Measurements from ENCODE around the gene PRSS50.
"Not testable (repeated sequence)": the region's sequence is repeated elsewhere in the genome, so short reads cannot be mapped to it uniquely, and the experiment has no call there.

The PRSS50 gene

DNA sequence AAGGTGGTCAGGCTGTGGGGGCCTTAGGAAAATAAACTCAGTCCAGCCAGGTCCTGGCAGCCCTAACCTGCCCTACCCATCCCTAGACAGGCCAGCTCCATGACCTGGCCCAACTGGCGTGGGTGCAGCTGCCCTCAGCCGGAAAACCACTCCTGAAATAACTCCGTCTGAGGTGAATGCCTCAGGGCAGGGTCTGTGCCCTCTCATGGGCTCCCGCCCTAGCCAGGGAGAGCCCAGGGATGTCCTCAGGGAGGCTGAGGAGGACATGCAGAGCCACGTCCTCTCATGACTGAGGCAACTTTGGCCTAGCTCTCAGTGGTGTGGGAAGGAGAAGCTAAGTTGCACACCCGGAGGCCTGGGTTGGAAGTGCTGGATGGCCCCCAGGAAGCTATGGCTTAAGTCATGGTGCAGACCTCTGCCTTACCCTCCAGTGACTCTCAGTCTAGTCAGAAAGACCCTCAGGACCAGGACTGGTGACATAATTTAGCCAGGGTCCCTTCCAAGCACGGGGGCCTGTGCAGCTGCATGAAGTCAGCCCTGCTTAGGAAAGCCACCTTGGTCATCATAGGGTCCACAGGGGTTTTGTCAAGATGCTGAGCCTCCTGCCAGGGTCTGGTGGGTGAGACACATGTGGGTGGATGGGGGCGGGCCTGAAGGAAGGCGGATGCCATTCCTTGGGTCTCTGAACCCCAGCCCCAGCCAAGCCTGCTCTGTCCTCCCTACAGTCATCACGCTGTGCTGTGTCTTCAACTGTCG is 9.1 kb downstream of the PRSS50 start:
- no peak for DNase-seq (ENCODE audit: low read depth in 2 of 2, low spot score in 1 of 2)

DNA sequence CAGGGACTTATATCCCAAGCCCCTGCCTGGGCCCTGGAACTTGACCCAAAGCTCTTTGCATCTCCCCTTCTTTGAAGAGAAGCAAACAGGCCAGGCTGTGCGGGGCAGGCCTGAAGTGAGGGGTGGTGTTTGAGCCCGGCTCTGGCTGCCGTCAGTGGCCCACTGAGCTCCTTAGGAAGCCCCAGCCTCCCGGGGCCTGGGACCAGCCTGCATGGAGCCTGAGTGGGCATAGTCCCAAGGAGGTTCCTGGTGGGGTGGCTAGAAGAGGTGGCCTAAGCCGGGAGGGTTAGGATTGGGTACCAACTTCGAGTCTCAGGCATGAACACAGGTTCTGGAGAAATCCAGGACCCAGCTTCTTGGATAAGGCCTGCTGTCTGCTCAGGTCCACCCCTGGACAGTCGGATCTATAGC is 10.1 kb downstream of the PRSS50 start:
- no peak for DNase-seq (ENCODE audit: low read depth in 2 of 2, low spot score in 1 of 2)

DNA sequence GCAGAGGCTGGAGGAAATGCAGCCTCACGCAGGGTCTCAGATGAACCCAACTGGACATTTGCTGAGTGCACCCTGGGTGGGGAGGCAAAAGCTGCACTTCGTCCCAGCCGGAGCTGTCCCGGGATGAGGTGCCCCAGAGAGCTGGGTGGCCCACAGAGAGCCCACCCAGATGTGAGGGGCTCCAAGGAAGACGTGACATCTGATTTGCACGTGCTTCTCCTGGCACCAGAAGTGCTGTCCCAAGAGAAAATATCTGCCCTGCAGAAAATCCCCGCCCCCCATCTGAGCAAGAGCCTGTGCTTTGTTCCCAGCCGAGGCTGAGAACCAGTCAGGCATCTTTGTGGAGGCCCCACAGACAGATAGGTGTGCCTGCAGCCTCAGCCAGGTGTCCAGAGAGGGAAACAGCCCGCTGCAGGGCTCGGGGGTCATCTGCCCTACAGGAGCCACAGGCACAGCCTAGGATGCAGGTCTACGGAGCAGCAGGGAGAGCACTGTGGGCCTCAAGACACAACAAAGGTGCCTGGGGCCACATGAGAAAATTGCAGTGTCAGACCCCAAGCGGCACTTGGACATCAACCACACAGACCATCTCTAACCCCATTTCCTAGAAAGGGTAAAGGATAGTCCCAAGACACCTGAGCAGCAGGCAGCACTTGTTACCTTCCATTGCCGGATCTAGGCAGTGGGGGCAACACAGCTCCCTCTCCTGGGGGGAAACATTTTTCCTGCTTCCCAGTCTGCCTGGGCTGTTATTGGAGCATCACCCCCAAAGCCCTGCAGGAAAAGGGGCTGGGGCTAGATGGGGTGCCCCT is 10.7 kb downstream of the PRSS50 start:
- DNase-seq (ENCODE audit: low read depth in 2 of 2, low spot score in 1 of 2), result no peak

DNA sequence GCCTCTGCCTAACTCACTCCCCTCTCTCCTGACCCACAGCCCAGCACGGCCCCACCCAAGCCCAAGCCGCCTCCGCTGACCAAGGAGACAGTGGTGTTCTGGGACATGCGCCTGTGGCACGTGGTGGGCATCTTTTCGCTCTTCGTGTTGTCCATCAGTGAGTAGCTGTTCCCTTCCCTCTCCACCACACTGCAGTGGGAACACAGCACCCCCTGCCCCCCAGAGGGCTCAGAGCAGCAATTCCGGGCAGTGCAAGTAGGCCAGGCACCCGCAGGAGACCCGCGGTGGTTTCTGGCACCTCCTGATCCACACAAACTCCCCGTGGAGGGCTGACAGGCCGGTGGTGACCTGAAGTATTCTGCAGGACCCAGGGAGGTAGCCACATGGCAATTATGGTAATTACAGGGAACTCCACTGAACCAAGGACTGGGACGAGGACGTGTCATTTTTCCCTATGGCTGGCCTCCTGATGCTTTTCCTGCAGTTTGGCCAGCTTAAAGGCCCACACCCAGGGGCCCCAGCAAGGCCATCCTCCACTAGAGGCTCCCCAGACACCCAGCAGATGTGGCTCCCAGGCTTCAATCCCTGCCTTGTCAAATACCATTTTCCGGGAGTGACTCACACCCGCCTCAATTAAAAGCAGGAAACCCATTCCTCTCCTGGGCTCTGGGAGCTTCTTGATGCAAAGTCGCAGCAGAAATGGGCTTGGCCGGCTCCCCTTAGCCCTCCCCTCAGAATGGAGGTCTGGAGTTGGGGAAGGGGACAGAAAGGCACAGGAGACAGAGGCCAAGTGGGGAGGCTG is 11.7 kb downstream of the PRSS50 start:
- DNase-seq (ENCODE audit: low read depth in 2 of 2, low spot score in 1 of 2), result no peak

DNA sequence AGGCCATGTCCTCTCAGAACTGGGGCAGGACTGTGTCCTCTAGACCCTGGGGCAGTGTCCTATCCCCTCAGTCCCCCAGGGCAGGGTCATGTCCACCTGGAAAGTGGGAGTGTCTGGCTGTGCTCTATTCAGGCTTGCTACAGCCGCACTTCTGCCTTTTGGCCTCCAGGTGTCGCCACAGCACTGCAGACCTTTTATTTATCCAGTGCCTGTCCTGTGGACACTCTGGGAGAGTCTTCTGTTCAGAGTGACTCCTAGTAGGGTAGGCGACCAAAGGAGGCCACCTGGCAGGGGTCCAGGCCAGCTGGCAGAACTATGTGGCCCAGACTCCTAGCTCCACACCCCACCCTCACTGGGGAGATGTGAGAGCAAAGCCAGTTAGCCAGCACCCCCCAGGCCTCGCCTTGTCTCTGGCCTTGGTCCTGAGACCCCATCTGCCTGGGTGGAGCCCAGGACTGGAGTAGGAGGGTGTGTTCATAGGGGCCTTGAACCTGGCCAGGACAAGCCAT is 12.6 kb downstream of the PRSS50 start:
- DNase-seq (ENCODE audit: low read depth in 2 of 2, low spot score in 1 of 2), result peak in 1 of 2 donors; percentile 36

DNA sequence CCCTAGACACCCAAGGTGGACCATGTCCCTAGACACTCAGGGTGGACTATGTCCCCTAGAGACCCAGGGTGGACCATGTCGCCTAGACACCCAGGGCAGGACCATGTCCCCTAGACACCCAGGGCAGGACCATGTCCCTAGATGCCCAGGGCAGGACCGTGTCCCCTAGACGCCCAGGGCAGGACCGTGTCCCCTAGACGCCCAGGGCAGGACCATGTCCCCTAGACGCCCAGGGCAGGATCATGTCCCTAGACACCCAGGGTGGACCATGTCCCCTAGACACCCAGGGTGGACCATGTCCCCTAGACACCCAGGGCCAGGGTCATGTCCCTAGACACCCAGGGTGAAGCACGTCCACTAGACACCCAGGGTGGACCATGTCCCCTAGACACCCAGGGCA is 13.3 kb downstream of the PRSS50 start:
- not testable (repeated sequence) for DNase-seq (ENCODE audit: low read depth in 2 of 2, low spot score in 1 of 2)

DNA sequence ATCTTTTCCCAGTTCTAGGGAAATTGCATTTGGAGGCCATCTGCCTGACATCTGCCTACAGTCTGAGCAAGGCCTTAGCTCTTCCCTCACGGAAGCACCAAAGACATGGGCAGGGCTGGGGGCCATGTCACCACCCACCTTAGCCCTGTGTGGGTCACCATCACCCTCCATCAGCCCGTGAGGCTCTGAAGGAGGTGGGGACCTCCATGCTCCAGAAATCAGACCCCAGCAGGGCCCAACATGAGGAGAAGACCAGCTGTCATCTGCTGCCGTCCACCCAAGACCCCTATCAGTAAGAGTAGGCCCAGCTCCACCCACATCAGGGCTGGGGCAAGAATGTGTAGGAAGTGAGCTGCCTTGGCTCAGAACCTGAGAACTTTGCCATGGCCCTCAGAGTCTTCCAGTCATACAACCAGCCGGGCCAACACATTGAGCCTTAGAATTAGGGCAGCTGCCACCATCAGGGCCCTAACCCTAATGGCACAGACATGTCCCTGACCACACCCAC is 14.6 kb downstream of the PRSS50 start:
- DNase-seq (ENCODE audit: low read depth in 2 of 2, low spot score in 1 of 2), result no peak

DNA sequence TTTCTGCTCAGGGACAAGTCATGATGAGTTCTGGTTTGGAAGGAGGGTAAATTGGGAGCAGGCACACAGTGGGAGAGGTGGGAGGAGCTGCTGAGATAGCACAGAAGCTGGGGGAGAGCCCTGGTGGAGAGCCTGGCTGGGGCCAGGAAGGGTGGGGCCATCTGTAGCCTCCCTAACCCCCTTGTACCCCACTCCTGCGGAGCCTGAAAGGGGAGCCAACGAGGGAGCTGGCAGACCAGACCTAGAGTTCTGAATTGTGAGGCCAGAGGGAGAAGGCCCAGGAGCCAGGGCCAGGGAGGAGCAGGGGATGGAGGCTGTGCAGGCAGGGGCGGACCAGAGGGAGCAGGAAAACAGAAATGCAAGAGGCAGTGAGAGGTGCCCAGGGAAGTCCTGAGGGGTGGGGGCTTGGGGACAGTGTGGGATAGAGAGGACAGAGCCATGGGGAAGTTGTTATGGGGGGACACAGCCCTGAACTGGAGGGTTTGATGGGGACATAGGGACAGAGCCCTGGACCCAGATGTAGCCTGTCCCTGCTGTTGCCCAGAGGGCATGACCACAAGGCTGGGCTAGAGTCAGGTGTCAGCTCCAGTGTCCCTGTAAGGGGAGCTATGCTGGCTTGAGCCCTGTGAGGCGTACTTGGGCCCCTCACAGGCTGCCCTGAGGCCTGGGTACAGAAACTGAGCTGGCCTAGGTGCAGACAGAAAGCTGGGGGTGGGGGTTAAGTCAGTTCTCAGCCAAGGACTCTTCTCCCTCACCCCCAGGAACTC is 15.2 kb downstream of the PRSS50 start:
- no peak for DNase-seq (ENCODE audit: low read depth in 2 of 2, low spot score in 1 of 2)

DNA sequence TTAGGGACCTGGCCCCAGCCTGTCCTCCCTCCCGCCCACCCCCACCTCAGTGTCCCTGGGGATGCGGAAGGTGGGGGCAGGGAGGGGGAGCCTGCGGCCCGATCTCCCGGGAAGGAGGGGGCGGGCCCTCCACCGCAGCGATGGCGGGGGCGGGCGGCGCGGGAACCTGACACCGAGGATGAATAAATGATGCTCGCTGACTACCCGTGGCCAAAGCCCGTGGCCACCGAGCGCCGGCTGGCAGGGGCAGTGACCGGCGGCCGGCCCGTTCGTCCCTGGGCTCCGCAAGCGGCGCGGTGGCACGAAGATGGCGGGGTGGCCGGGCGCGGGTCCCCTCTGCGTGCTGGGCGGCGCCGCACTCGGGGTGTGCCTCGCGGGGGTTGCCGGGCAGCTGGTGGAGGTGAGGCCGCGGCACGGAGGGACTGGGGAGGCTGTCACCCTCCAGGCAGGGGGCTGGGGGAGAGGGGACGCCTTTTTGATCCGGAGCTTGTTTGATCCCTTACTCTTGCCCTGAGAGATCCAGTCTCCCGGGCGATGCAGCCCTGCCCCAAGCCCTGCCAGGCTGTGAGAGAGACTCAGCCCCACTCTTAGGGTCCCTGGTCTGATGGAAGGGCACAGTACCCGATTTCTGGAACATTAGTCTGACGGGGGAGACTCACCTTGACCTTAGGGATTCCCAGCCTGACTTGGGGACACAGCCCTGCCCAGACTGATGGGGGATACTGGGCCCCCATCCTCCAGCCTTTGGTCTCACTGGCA is 16.3 kb downstream of the PRSS50 start, which contains the start of gene TMIE:
TMIE (plus strand) TSS at position 212 of the 759 bp plus-strand sequence; CDS start at position 308, 96 bp downstream.
- no peak for DNase-seq (ENCODE audit: low read depth in 2 of 2, low spot score in 1 of 2)

DNA sequence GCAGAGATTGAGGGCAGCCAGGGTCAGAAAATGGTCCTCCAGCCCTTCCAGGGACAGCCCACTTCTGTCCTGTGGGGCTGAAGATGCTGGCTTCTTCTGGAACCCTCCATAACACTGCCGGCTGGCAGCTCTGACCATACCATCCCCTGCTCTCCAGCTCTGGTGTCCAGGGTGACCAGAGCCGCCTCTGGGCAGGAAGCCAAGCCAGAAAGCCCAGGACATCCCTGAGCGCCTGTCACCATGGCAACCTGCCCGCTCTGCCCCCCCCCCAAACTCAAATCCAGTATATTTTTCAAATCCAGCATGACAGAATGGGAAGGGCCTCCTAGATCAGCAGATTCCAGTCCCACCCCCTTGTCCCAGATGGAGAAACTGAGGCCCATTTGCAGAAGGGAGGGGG is 16.9 kb downstream of the PRSS50 start:
- no peak for DNase-seq (ENCODE audit: low read depth in 2 of 2, low spot score in 1 of 2)

DNA sequence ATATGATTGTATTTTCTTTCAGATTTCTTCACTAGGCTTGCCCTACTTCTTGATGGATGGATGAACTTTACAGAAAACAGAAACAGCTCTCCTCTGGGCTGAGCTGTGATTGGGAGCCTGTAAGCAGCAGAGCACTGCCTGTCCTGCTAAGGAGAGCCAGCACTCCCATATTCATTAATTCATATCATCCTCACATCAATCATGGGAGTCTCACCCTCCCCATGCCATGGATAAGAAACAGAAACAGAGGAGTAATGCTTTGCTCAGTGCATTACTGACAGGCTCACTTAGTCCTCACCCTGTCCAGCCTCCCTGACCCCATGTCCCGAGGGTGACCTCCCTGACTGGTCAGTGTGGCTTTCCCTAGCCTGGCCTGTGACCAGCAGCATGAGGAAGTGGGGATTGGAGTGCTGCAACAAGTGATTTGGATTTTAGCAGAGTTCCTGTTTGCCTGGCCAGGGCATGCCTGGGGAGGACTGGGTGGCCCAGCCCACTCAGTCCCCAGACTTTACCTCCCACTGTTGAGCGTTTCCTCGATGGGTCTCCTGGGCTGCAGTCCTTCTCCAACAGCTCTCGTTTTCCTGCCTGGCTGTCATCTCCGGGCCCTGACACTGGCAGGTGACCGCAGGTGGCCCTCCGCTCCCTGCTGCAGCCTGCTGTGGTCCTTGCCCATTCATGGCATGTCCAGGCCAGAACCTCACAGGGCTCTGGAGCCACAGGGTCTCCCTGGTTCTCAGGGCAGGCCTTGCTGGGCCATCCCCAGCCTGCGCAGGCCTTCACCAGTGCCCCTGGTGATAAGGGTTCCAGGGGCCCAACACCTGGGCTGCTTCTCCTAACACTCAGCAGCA is 17.8 kb downstream of the PRSS50 start:
- DNase-seq (ENCODE audit: low read depth in 2 of 2, low spot score in 1 of 2), result no peak

DNA sequence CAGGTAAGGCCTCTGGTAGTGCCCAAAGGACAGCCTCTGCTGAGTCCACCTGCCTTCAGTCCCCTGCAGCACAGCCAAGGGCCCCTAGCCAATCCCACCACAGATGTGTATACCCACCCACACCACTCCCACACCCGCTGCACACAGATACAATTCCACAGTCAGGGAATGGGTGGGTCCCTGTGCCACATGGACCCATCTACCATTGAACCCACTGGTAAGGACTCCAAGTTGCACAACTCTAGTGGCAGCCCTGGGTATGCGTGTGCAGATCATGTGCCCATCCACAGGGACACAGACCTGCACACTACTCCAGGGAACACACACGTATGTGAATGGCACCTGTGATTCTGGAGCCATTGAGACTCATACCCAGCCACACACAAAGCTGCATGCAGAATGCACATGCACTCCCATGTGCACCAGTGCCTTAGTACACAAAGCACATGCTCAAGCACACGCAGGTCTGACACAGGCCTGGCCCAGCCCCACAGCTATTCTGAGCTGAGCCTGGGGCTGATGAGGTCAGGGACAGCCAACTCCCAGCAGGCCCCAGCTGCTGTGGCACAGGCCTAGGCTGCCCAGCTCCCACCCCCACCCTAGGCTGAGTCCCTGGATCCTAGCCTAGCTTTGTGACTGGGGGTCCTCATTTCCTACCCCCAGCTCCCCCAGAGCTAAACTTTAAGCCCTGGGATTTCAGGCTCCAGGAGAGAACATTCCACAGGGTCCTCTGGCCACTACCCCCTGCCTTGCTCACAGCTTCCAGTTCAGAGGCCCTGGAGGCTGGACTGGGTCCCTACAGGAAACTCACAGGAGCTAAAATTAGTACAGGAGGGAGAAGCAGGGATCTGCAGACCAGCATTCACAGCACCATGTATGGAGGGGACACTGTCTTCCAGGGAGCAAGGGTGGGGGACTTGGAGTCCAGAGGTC is 21.4 kb downstream of the PRSS50 start:
- no peak for DNase-seq (ENCODE audit: low read depth in 2 of 2, low spot score in 1 of 2)

DNA sequence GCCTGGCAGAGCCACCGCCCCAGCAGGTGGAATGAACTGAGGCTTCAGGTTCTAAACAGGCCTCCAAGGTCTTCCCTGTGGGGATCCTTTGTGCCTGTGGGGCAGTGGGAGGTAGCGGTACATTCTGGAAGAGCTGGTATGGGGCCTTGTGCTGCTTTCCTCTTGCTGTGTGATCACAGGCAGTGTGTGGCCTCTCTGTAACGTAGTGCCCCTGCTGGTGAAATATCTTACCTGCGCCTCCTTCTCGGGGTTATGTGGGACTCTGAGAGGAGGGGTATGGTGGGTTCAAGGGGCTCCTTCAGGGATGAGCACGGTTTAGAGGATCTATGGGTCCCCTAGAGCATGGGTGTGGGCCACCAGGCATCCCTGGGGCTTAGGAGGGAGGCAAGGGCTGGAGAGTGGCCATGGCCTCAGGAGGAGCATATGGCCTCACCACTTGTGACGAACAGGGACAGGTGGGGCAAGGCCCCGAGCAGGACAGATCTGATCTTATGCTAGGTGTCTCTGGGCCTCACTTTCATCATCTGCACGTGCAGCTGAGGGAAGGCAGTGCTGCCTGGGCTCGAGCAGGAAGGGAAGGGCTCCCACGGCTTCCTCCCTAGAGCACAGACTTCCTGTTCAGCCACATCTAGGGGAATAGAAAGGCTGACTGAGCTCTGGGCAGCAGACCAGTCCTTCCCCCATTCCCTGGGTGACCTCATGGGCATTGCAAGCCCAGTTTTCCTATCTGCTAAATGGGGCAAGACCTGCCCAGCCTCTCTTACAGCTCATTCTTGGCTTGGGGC is 22.3 kb downstream of the PRSS50 start:
- DNase-seq (ENCODE audit: low read depth in 2 of 2, low spot score in 1 of 2), result no peak

DNA sequence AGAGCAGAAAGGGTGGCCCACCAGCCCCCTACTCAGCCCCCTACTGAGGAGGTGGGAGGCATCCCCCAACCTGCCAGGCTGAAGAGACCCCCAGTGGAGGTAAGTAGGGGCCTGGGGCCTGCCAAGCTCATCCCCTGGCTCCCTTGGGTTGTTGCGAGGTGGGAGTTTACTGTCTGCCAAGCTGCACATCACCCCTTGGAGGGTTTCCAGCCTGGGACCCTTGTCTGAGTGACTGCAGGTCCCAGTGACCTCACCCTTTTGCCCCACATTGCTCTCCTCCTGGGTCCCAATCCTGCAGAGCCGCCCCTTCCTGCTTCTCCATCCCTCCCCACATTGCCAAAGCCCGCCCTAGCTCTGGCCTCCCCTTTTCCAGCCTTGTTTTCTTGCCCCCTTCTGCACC is 23.1 kb downstream of the PRSS50 start:
- no peak for DNase-seq (ENCODE audit: low read depth in 2 of 2, low spot score in 1 of 2)

DNA sequence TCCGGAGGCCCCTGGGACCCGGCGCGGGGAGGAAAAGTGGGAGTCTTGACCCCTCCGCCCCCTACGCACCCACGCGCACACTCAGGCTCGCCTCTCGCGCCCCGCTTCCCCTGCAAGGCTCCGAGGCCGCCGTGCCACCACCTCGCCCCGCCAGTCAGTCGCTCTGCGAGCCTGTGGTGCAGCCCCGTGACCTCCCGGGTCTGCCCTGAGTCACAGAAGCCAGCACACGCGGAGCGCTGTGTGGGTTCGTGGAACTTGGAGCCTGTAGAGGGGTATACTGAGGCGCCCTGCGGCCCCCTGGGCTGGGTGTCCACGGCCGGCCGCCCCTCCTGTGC is 23.8 kb downstream of the PRSS50 start:
- DNase-seq (ENCODE audit: low read depth in 2 of 2, low spot score in 1 of 2), result no peak

DNA sequence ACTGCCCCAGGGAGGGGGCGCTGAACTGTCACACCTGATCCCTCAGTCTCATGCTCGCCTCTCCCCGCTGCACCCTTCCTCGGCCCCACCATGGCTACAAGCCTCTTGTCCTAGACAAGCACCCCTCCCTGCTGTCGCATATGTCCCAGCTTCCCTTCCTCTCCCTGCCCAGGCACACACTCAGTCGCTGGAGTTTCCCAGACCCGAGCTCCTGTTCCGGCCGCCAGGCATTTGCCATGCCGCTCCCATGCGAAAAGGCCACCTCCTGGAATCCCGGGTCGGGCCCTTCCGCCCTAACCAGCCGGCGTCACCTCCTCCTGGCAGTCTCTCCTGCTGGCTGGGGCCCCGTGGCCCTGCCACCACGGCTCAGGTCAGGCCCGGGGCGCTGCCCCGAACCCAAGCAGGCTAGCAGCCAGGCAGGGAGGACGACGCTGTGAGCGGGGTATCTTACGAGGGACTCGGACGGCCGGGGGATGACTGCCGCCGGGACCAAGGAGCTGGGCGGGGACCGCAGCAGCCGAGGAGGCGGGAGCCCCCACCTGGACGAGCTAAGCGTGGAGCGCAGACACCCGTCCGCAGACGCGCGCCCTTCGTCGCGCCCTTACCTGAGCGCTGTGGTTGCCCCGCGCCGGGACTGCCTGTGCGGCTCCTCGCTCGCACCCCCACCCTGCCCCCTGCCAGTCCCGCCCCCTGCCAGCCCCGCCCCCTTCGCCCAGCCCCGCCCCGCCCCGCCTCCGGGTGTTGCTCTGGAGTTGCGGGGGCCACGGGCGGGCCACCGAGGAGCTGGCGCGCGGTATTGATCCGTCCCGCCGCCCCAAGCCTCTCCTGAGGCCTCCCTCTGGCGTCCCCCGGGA is 24.4 kb downstream of the PRSS50 start, which contains the start of gene ALS2CL:
ALS2CL (minus strand) TSS at position 642 of the 854 bp plus-strand sequence. CDS start 4,239 bp downstream, outside the sequence.
- DNase-seq (ENCODE audit: low read depth in 2 of 2, low spot score in 1 of 2), result peak; percentile 31 to 42

Measured in stimulated activated CD8-positive, alpha-beta memory T cell treated with anti-CD3 and anti-CD28 coated beads, Interleukin-4, amount 100 ng/mL, for 1 hour (primary cell).